Ovary (tissue), 9 donors: Measurements from ENCODE around the gene SLC25A15. TPM values are rescaled to one million over a fixed set of nuclear protein-coding genes. Genes with fewer than 3 reads are reported as not detected.

Source experiments
- DNase-seq, 5 donors: peaks; one replicate each; pipeline ENCODE4 v3.0.0-alpha.2; 2019 to 2020
- H3K27ac ChIP-seq, 2 donors: fragments of 200-600 bp; one replicate each; pipeline versions ENCODE4 v1.5.1 to v1.8.0; 2019 to 2022
- H3K27me3 ChIP-seq: fragments of 200-600 bp; one replicate; pipeline ENCODE4 v1.8.0; 2022
- H3K36me3 ChIP-seq: fragments of 200-600 bp; sonication (generic); one replicate; pipeline ENCODE4 v1.5.1; 2019
- H3K4me1 ChIP-seq: one replicate; pipeline ENCODE4 v1.8.1; 2013; ENCODE audit warnings: mild to moderate bottlenecking, moderate library complexity; ENCODE audit not compliant: insufficient read depth
- H3K4me3 ChIP-seq: fragments of 200-600 bp; sonication (generic); one replicate; pipeline ENCODE4 v1.5.1; 2017
- H3K9me3 ChIP-seq, 2 donors: fragments of 200-600 bp in 1 of 2; sonication (generic) in 1 of 2; one replicate each; pipeline versions ENCODE4 v1.5.1 to v1.8.1; 2013 to 2019; ENCODE audit warnings: mild to moderate bottlenecking in 1 of 2, moderate library complexity in 1 of 2
- EP300 ChIP-seq: sonication (generic); formaldehyde crosslinking; IDR thresholded peaks from one replicate; pipeline ENCODE4 v1.6.1; 2017; ENCODE audit warnings: antibody characterized with exemption
- POLR2A ChIP-seq: fragments of 450-650 bp; IDR thresholded peaks from one replicate; pipeline ENCODE4 v1.6.1; 2017; ENCODE audit warnings: antibody characterized with exemption, mild to moderate bottlenecking, moderate library complexity
- WGBS, 3 donors: extraction: QIAGEN DNeasy Blood & Tissue Kit in 1 of 3; methylation state at CpG; one replicate each; pipeline versions ENCODE4 v1.1.5 to v1.1.7; 2013 to 2017; 5-methylcytosine and 5-hydroxymethylcytosine counted together
- intact Hi-C, 4 donors: fragments of 100-400 bp; cut with DNase I; formaldehyde crosslinking; loops; one replicate each; pipeline versions ENCODE4 v1.11.0 to v1.15.1; 2022 to 2023
- polyA plus RNA-seq, 2 donors: library from polyadenylated mRNA; stranded (reverse); fragments of 200-250 nt in 1 of 2; fragments of 350-450 nt in 1 of 2; fragmentation: Illumina TruSeq in 1 of 2; extraction: RNeasy Lipid Tissue Mini Kit (QIAGEN cat#74804) in 1 of 2; gene quantifications; one replicate each; pipeline ENCODE4 v1.2.3, GENCODE V29; 2013 to 2014
- total RNA-seq, 7 donors: library from RNA; depleted of rRNA in 2 of 7; stranded (reverse); fragments of >200 nt in 2 of 7; fragmentation: NEBNext Ultra II Directional in 3 of 7; extraction: Animal tissue kit (Norgen Biotek cat#: 25700) in 3 of 7; gene quantifications; one replicate each; pipeline versions ENCODE4 v1.1.0 to v1.2.4, GENCODE V29; 2016 to 2023
- TF ChIP-seq, protein P1 (sequence below), 3 donors: fragments of 450-650 bp in 2 of 3; fragments of 200-600 bp in 1 of 3; IDR thresholded peaks; one replicate each; pipeline versions ENCODE4 v1.5.1 to v1.8.0; 2016 to 2022; ENCODE audit warnings: antibody characterized with exemption in 3 of 3, mild to moderate bottlenecking in 1 of 3
- donor health status: DM: no; HTN: no; CAD: no; lungs with moderate emphysema.
- donor health status: DM: no; HTN: no; CAD: no.
- donor health status: Bipolar disorder and iron deficiency.
- donor health status: DM: yes; HTN: yes; CAD: no.
- donor health status: DM: no; HTN: no; CAD: no.
- donor health status: DM: yes; HTN: yes; CAD: no.

SLC25A15 gene
- total and polyA plus RNA-seq, 9 donors, result 1.7 to 15.4 (median 4.6) TPM

- 58 to 71% (median 66%) methylated on average over 6 of the region's 6 CpGs for WGBS, 3 donors
- no peaks in the 10 kb centered on the region for H3K27me3 ChIP-seq
Observed at GRCh38 chr13:40774672-40775071, 14.7 kb upstream of the SLC25A15 start.

DNA sequence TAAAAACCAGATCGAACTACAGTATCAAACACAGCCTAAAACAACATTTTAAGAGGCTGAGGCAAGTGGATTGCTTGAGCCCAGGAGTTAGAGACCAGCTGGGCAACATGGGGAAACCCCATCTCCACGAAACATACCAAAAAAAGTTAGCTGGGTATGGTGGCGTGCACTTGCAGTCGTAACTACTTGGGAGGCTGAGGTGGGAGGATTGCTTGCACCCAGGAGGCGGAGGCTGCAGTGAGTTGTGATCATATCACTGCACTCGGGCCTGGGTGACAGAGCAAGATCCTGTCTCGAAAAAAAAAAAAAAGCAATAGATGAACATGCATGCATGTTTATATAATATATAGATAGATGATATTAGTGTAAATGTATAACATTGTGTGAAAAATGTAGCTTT lies 13.2 kb upstream of the SLC25A15 start:
- WGBS, 3 donors, result 84 to 85% (median 84%) methylated on average over 7 of the region's 7 CpGs
- H3K27ac ChIP-seq, result no peak overlapping the region
- H3K9me3 ChIP-seq, result no peaks in the 10 kb centered on the region
- no peak for DNase-seq
- intact Hi-C loops, result loop anchor here in 1 of 4 donors (10.0 kb wide), 1 partner anchor 1091 kb away; no protein-coding TSS in a partner anchor
- H3K4me1 ChIP-seq, result no peaks in the 10 kb centered on the region
- no peak overlapping the region for H3K4me3 ChIP-seq
- no peaks in the 10 kb centered on the region for H3K36me3 ChIP-seq
- no peaks in the 10 kb centered on the region for H3K27me3 ChIP-seq
- TF ChIP-seq POLR2A (no peak), EP300 (no peak)
- TF ChIP-seq, protein P1, sequence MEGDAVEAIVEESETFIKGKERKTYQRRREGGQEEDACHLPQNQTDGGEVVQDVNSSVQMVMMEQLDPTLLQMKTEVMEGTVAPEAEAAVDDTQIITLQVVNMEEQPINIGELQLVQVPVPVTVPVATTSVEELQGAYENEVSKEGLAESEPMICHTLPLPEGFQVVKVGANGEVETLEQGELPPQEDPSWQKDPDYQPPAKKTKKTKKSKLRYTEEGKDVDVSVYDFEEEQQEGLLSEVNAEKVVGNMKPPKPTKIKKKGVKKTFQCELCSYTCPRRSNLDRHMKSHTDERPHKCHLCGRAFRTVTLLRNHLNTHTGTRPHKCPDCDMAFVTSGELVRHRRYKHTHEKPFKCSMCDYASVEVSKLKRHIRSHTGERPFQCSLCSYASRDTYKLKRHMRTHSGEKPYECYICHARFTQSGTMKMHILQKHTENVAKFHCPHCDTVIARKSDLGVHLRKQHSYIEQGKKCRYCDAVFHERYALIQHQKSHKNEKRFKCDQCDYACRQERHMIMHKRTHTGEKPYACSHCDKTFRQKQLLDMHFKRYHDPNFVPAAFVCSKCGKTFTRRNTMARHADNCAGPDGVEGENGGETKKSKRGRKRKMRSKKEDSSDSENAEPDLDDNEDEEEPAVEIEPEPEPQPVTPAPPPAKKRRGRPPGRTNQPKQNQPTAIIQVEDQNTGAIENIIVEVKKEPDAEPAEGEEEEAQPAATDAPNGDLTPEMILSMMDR (IDR thresholded peaks at IDR 0.05), result no peak

More at GRCh38 chr13:40774672-40775071, 14.7 kb upstream of the SLC25A15 start:
- intact Hi-C loops, result loop anchor here in 1 of 4 donors (10.0 kb wide), 1 partner anchor 1090 kb away; no protein-coding TSS in a partner anchor
- H3K36me3 ChIP-seq, result no peaks in the 10 kb centered on the region
- no peak overlapping the region for H3K4me3 ChIP-seq
- no peak overlapping the region for H3K27ac ChIP-seq
- no peaks in the 10 kb centered on the region for H3K9me3 ChIP-seq
- TF ChIP-seq POLR2A (no peak), EP300 (no peak)
- TF ChIP-seq, protein P1 (IDR thresholded peaks at IDR 0.05), result no peak
- DNase-seq, result no peak
- peaks cover 4% of the 10 kb centered on the region for H3K4me1 ChIP-seq

- H3K36me3 ChIP-seq, result no peaks in the 10 kb centered on the region
- no peak overlapping the region for H3K27ac ChIP-seq
- TF ChIP-seq EP300 (no peak), POLR2A (no peak)
- TF ChIP-seq, protein P1 (IDR thresholded peaks at IDR 0.05), result no peak
- intact Hi-C loops, result loop anchor here in 1 of 4 donors (10.0 kb wide), 1 partner anchor 1092 kb away; no protein-coding TSS in a partner anchor
- no peak for DNase-seq
- WGBS, 3 donors, result 63 to 68% (median 67%) methylated on average over 7 of the region's 7 CpGs
- no peaks in the 10 kb centered on the region for H3K27me3 ChIP-seq
- no peaks in the 10 kb centered on the region for H3K9me3 ChIP-seq
- H3K4me3 ChIP-seq, result no peak overlapping the region
- no peaks in the 10 kb centered on the region for H3K4me1 ChIP-seq
Observed at GRCh38 chr13:40776681-40777165, 12.7 kb upstream of the SLC25A15 start.

DNA sequence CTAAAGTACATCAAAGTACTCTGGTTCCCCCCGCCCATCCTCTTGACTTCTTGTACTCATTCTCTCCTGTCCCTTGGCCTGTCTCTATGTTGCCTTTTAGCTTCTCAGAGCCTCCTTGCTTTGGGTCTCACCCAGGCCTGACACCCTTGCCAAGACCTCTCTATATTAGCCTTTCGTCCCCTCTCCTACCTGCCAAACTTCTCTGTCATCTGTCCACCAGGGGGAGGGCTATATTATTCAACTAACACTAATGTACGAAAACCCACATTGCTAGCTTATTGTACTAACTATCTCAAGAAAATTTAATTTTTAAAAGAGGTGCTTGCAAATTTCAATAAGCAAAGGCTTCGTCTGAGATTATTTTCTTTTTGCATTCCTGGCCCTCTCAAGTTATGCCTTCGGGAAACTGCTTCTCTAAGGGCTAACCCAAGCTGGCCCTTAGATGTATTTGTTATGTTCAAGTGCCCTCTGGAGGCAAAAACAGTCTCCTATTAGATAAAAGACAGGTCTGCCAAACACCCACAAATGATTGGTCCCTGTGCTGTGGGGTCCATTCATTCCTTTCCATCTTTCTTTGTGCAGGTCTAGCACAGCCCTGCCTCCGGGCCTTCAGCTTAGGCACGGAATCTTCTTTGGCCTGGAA lies 12.1 kb upstream of the SLC25A15 start:
- no peak overlapping the region for H3K27ac ChIP-seq
- TF ChIP-seq EP300, result no peak
- TF ChIP-seq, protein P1 (IDR thresholded peaks at IDR 0.05), result peak; percentile 32 to 50 (median 43)
- intact Hi-C loops, result loop anchor here in 1 of 4 donors (10.0 kb wide), 1 partner anchor 1092 kb away; no protein-coding TSS in a partner anchor
- no peaks in the 10 kb centered on the region for H3K9me3 ChIP-seq
- H3K4me3 ChIP-seq, result no peak overlapping the region
- WGBS, 3 donors, result 19 to 27% (median 22%) methylated on average over 7 of the region's 7 CpGs
- no peaks in the 10 kb centered on the region for H3K4me1 ChIP-seq
- H3K27me3 ChIP-seq, result no peaks in the 10 kb centered on the region
- DNase-seq, result no peak
- no peaks in the 10 kb centered on the region for H3K36me3 ChIP-seq
